ENCODE data around the gene FCN3. TPM values are rescaled to one million over a fixed set of nuclear protein-coding genes. Genes with fewer than 3 reads are reported as not detected.

The FCN3 gene
- total RNA-seq (2022; extraction: Qiagen RNA extraction; ENCODE audit: low read depth) = not detected in 5 replicates

GRCh38 chr1:27374362-27375086 is at the start of gene FCN3:
Gene FCN3, minus strand, starts transcription at chr1:27374824. Its CDS starts 6 bp downstream, at chr1:27374818.

GRCh38 chr1:27392096-27392777 is 17.6 kb upstream of the FCN3 start, which contains the start of gene GPR3:
Gene GPR3, plus strand, starts transcription at chr1:27392622. Its CDS starts 1,177 bp downstream, at chr1:27393799.

GRCh38 chr1:27383039-27383605 is 8.5 kb upstream of the FCN3 start, which contains the start of gene CD164L2:
Gene CD164L2, minus strand, starts transcription at chr1:27383333. Its CDS starts 94 bp downstream, at chr1:27383239.

GRCh38 chr1:27366411-27367159 is 8.0 kb downstream of the FCN3 start, which contains the start of gene MAP3K6:
Gene MAP3K6, minus strand, starts transcription at chr1:27366961. Its CDS starts 364 bp downstream, at chr1:27366597.

DNA sequence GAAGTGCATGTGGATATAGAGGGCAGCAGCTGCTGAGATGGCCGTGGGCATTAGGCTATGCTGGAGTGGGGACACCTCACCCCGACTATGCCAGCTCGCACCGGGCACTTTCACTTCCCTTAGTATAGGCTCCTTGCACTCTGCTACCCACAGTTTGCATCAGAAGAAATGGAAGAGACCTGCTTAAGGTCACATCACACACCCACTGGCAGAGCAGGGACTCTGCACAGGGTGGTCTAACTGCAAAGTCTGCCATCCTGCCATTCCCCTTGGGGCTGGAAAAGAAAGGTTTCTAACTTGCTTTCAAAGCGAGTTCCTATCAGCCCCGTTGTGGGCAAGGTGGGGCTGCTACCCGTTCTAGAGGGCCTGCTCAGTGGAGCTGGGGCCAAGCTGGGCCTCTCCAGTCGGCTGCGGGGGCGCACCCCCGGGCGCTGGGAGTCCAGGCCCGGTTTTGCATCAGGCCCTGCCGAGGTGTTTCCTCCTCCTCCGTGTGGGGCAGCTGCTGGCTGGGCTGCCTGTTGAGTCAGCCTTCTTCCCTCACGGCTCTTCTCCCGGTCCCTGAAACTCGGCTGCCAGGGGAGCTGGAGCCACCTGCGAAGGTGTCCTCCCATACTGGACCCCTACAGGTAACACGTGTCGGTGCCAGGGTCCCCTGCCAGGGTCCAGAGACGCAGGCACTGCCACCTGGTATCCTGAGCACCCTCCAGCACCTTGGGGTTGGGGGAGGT is 32.9 kb downstream of the FCN3 start, which contains the start of gene SYTL1:
Gene SYTL1, plus strand, starts transcription at position 498 of the 728 bp plus-strand sequence. CDS start 3,313 bp downstream, outside the sequence.

DNA sequence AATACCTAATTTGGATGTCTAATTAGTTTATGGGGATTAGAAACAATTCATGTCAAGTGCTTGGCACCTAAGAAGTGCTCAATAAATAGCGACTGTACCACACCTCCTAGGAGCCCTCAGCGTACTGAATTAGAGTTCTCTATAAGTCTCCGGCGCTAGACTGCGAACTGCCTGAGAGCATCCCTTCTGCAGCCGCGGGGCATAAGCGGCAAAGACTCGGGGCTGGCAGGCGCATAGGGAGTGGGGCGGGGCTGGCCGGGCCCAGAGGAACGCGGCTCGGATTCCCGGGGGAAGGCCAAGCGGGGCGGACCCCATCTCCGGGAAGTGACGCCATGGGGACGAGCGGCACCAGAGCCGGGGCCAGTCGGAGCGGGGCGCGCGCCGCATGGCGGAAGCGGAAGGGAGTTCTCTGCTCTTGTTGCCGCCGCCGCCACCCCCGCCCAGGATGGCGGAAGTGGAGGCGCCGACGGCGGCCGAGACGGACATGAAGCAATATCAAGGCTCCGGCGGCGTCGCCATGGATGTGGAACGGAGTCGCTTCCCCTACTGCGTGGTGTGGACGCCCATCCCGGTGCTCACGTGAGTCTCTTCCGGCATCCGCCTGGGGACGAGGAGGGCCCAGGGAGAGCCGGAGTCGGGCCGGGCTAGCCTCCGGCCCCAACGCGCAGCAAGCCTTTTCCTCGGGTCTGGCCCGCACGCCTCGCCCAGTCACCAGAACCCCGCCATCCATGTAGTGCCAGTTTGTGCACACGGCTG is 52.6 kb downstream of the FCN3 start, which contains the start of gene TMEM222:
Gene TMEM222, plus strand, starts transcription at position 351 of the 756 bp plus-strand sequence. Its CDS starts 35 bp downstream, at position 386.

Other genes with a start within 250 kb of the FCN3 start
- 16.1 to 19.6 TPM (median 17.4 TPM) in 5 replicates for gene SLC9A1, start 219.7 kb downstream of the FCN3 start, total RNA-seq (2022; extraction: Qiagen RNA extraction; ENCODE audit: low read depth)
- gene WDTC1, start 140.2 kb downstream of the FCN3 start, total RNA-seq (2022; extraction: Qiagen RNA extraction; ENCODE audit: low read depth) = 5.4 to 8.2 TPM (median 6.8 TPM) in 5 replicates
- 42.1 to 49.6 TPM (median 48.6 TPM) in 5 replicates for gene TMEM222, start 52.7 kb downstream of the FCN3 start, total RNA-seq (2022; extraction: Qiagen RNA extraction; ENCODE audit: low read depth)
- gene SYTL1, start 32.8 kb downstream of the FCN3 start, total RNA-seq (2022; extraction: Qiagen RNA extraction; ENCODE audit: low read depth) = 0.25 to 1.0 TPM (median 0.54 TPM) in 5 replicates
- gene MAP3K6, start 7.9 kb downstream of the FCN3 start, total RNA-seq (2022; extraction: Qiagen RNA extraction; ENCODE audit: low read depth) = 14.5 to 18.8 TPM (median 17.6 TPM) in 5 replicates
- gene CD164L2, start 8.5 kb upstream of the FCN3 start, total RNA-seq (2022; extraction: Qiagen RNA extraction; ENCODE audit: low read depth) = not detected in 5 replicates
- 0.85 to 2.1 TPM (median 1.9 TPM) in 5 replicates for gene GPR3, start 17.8 kb upstream of the FCN3 start, total RNA-seq (2022; extraction: Qiagen RNA extraction; ENCODE audit: low read depth)
- 47.3 to 60.7 TPM (median 59.2 TPM) in 5 replicates for gene WASF2, start 115.3 kb upstream of the FCN3 start, total RNA-seq (2022; extraction: Qiagen RNA extraction; ENCODE audit: low read depth)
- gene AHDC1, start 229.3 kb upstream of the FCN3 start, total RNA-seq (2022; extraction: Qiagen RNA extraction; ENCODE audit: low read depth) = 22.4 to 30.6 TPM (median 27.6 TPM) in 5 replicates

Data from A549 treated with GW870086 at 1 μM for 4 hours (cell line).